HG03066 (cell line): ENCODE data around the gene PDLIM1.

Experiments
- ATAC-seq: cut with Tn5 transposase; IDR thresholded peaks from one replicate; pipeline ENCODE4 v1.9.1; 2021; ENCODE audit warnings: low read depth; ENCODE audit not compliant: unreplicated experiment

Gene PDLIM1

GRCh38 chr10:95319239-95319638 is 28.4 kb upstream of the PDLIM1 start:
- no peak for ATAC-seq

- no peak for ATAC-seq
Observed at GRCh38 chr10:95315509-95315908, 24.7 kb upstream of the PDLIM1 start.

- ATAC-seq = no peak
Observed at GRCh38 chr10:95314192-95314918, 23.6 kb upstream of the PDLIM1 start.

GRCh38 chr10:95312986-95313495 is 22.2 kb upstream of the PDLIM1 start:
- ATAC-seq = no peak

- no peak for ATAC-seq
Observed at GRCh38 chr10:95312257-95312656, 21.5 kb upstream of the PDLIM1 start.

- no peak for ATAC-seq
Observed at GRCh38 chr10:95309958-95310357, 19.2 kb upstream of the PDLIM1 start.

GRCh38 chr10:95308389-95309302 is 17.8 kb upstream of the PDLIM1 start:
- no peak for ATAC-seq

- ATAC-seq = no peak
Observed at GRCh38 chr10:95306851-95307250, 16.0 kb upstream of the PDLIM1 start.

GRCh38 chr10:95306318-95306650 is 15.5 kb upstream of the PDLIM1 start:
- no peak for ATAC-seq

- ATAC-seq = no peak
Observed at GRCh38 chr10:95305606-95306317, 15.0 kb upstream of the PDLIM1 start.

- no peak for ATAC-seq
Observed at GRCh38 chr10:95304976-95305375, 14.2 kb upstream of the PDLIM1 start.

- ATAC-seq = no peak
Observed at GRCh38 chr10:95304463-95304862, 13.7 kb upstream of the PDLIM1 start.

- ATAC-seq = no peak
Observed at GRCh38 chr10:95303950-95304349, 13.1 kb upstream of the PDLIM1 start.

- ATAC-seq = no peak
Observed at GRCh38 chr10:95303535-95303934, 12.7 kb upstream of the PDLIM1 start.

GRCh38 chr10:95300022-95300539 is 9.3 kb upstream of the PDLIM1 start:
- ATAC-seq = no peak

GRCh38 chr10:95297402-95297801 is 6.6 kb upstream of the PDLIM1 start:
- ATAC-seq = peak; percentile 31

- no peak for ATAC-seq
Observed at GRCh38 chr10:95296764-95297163, 6.0 kb upstream of the PDLIM1 start.

GRCh38 chr10:95295031-95295755 is 4.4 kb upstream of the PDLIM1 start:
- ATAC-seq = peak; percentile 70

GRCh38 chr10:95293631-95294030 is 2.8 kb upstream of the PDLIM1 start:
- ATAC-seq = no peak

GRCh38 chr10:95291365-95292039 is 699 bp upstream of the PDLIM1 start:
- no peak for ATAC-seq
